Nephron progenitor cell (in vitro differentiated cells): ENCODE results near the gene XBP1.

ENCODE experiments used
- DNase-seq: peaks from one replicate; pipeline ENCODE4 v3.0.0; 2021
- H3K27ac Mint-ChIP-seq: 2 replicates; pipeline ENCODE4 v1.8.0; 2021; ENCODE audit warnings: mild to moderate bottlenecking, moderate library complexity, mixed read lengths
- H3K27me3 Mint-ChIP-seq: 2 replicates; pipeline ENCODE4 v1.8.0; 2021; ENCODE audit warnings: mild to moderate bottlenecking, low read depth, mixed read lengths; ENCODE audit not compliant: poor library complexity
- H3K36me3 Mint-ChIP-seq: 2 replicates; pipeline ENCODE4 v1.8.0; 2021; ENCODE audit warnings: low read depth, mixed read lengths
- H3K4me1 Mint-ChIP-seq: 2 replicates; pipeline ENCODE4 v1.8.0; 2021; ENCODE audit warnings: mixed read lengths
- H3K4me3 Mint-ChIP-seq: 2 replicates; pipeline ENCODE4 v1.8.0; 2021; ENCODE audit warnings: mild to moderate bottlenecking, moderate library complexity, mixed read lengths
- H3K9me3 Mint-ChIP-seq: 2 replicates; pipeline ENCODE4 v1.8.0; 2021; ENCODE audit warnings: mild to moderate bottlenecking, moderate library complexity, mixed read lengths
- TF ChIP-seq, protein P1 (sequence below): fragments of 200-600 bp; sonication (generic); IDR thresholded peaks from 2 replicates; pipeline ENCODE4 v1.5.0; 2021; ENCODE audit warnings: antibody characterized with exemption

The XBP1 gene

DNA sequence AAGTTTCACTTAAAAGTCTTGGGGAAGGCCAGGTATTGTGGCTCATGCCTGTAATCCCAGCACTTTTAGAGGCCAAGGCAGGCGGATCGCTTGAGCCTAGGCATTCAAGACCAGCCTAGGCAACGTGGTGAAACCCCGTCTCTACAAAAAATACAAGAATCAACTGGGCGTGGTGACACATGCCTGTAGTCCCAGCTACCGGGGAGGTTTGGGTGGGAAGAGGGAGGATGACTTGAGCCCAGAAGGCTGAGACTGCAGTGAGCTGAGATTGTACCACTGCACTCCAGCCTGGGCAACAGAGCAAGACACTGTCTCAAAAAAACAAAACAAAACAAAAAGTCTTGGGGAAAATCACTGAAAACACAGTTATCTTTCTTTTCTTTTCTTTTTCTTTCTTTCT, 15.4 kb upstream of the XBP1 start:
- Mint-ChIP-seq H3K27ac (no peak overlapping the region), H3K27me3 (peaks cover 3% of the 10 kb centered on the region), H3K36me3 (no peaks in the 10 kb centered on the region), H3K4me1 (peaks cover 57% of the 10 kb centered on the region), H3K4me3 (no peak overlapping the region), H3K9me3 (no peaks in the 10 kb centered on the region)
- DNase-seq, result no peak
- TF ChIP-seq, protein P1, sequence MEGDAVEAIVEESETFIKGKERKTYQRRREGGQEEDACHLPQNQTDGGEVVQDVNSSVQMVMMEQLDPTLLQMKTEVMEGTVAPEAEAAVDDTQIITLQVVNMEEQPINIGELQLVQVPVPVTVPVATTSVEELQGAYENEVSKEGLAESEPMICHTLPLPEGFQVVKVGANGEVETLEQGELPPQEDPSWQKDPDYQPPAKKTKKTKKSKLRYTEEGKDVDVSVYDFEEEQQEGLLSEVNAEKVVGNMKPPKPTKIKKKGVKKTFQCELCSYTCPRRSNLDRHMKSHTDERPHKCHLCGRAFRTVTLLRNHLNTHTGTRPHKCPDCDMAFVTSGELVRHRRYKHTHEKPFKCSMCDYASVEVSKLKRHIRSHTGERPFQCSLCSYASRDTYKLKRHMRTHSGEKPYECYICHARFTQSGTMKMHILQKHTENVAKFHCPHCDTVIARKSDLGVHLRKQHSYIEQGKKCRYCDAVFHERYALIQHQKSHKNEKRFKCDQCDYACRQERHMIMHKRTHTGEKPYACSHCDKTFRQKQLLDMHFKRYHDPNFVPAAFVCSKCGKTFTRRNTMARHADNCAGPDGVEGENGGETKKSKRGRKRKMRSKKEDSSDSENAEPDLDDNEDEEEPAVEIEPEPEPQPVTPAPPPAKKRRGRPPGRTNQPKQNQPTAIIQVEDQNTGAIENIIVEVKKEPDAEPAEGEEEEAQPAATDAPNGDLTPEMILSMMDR, result no peak

DNA sequence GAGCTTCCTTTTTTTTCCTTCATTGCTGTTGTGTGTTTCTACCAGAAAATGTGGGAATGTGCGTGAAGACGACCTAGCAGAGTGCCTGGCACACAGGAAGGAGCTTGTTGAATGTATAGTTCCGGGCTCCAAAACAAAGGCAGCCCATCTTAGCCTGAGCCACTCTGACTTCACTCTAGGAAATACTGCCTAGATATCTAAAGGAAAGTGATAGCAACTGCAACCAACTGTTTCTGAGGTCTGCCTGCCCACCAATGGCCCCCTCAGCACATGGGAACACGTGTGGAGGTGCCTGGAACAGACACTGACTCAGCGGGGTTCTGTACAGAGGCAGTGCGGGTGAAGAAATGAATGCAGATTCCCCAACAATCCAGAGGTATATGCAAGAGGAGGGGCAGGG, 14.7 kb upstream of the XBP1 start:
- Mint-ChIP-seq H3K9me3 (no peaks in the 10 kb centered on the region), H3K4me3 (no peak overlapping the region), H3K27ac (peak overlapping the region; percentile 70), H3K4me1 (peaks cover 57% of the 10 kb centered on the region), H3K36me3 (no peaks in the 10 kb centered on the region), H3K27me3 (peaks cover 6% of the 10 kb centered on the region)
- no peak for DNase-seq
- TF ChIP-seq, protein P1, result no peak

DNA sequence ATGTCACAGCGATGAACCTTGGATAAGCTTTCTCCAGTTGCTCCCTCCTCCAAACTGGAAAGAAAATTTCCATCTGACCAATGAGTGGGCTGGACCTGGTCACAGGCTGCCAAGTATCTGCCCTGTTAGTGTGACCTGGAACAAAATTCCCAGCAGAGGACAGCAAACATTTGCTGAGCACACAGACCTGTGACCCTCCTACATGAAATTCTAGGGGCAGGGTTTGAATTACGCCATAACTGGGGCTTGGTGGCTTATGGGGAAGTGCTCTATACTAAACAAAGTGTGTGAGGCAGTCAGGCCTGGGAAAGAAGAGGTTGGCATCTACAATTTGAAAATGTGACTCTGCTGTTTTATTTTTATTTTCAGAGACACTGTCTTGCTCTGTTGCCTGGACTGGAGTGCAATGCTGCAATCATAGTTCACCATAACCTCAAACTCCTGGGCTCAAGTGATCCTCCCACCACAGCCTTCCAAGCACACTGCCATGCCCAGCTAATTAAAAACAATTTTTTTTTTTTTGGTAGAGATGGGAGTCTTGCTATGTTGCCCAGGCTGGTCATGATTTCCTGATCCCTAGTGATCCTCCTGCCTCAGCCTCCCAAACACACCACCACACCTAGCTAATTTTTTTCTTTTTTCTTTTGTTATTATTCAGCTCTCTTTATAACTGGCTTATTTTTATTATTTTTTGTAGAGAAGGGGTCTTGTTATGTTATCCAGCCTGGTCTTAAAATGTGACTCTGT, 13.6 kb upstream of the XBP1 start:
- TF ChIP-seq, protein P1, result no peak
- Mint-ChIP-seq H3K4me3 (no peak overlapping the region), H3K27me3 (peaks cover 10% of the 10 kb centered on the region), H3K27ac (peak overlapping the region; percentile 92), H3K9me3 (no peaks in the 10 kb centered on the region), H3K36me3 (peaks cover 4% of the 10 kb centered on the region), H3K4me1 (peaks cover 52% of the 10 kb centered on the region)
- DNase-seq, result no peak

DNA sequence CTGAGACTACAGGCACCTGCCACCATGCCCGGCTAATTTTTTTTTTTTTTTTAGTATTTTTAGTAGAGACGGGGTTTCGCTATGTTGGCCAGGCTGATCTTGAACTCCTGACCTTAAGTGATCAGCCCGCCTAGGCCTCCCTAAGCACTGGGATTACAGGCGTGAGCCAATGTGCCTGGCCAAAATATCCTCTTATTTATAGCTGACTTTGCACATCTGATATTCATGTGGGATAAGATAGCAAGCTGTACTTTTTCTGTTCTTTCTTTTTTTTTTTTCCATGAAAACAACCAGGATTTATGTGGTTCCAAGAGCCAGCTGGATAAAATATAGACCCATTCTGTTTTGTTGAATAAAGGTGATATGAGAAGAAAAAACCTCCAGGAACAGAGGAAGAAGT, 12.1 kb upstream of the XBP1 start:
- peaks cover 10% of the 10 kb centered on the region for H3K27me3 Mint-ChIP-seq
- peaks cover 6% of the 10 kb centered on the region for H3K36me3 Mint-ChIP-seq
- H3K4me3 Mint-ChIP-seq, result no peak overlapping the region
- H3K27ac Mint-ChIP-seq, result no peak overlapping the region
- no peaks in the 10 kb centered on the region for H3K9me3 Mint-ChIP-seq
- DNase-seq, result no peak
- TF ChIP-seq, protein P1, result no peak
- peaks cover 37% of the 10 kb centered on the region for H3K4me1 Mint-ChIP-seq

DNA sequence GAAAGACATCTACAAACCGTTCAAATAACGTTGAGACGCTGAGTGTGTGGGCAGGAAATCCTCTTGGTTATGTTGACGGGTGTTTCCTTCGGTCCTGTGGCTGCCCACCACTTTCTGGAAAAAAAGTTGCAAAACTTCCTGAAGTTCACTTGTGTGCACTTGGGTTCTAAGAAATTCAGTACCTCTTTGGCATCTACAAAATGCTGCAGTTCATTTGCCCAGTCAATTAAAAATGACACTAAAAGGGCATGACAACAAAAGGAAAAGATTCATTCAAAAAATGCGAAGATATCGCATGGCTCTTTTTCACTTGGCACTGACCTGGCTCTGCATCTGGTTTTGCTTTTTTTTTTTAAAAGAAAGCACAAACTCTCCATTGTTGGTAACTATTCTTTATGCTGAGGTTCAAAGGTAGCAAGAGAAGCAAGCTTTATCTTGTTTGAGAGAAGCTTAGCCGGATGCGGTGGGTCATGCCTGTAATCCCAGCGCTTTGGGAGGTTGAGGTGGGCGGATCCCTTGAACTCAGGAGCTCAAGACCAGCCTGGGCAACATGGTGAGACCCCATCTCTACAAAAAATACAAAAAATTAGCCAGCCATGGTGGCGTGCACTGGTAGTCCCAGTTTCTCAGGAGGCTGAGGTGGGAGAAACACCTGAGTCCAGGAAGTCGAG, 10.6 kb upstream of the XBP1 start:
- peaks cover 37% of the 10 kb centered on the region for H3K4me1 Mint-ChIP-seq
- TF ChIP-seq, protein P1, result no peak
- no peak overlapping the region for H3K4me3 Mint-ChIP-seq
- H3K27me3 Mint-ChIP-seq, result peaks cover 13% of the 10 kb centered on the region
- H3K36me3 Mint-ChIP-seq, result peaks cover 6% of the 10 kb centered on the region
- DNase-seq, result no peak
- H3K9me3 Mint-ChIP-seq, result no peaks in the 10 kb centered on the region
- H3K27ac Mint-ChIP-seq, result no peak overlapping the region
